HG03457 (cell line): ENCODE measurements around the gene PLA2G3.
"Not testable (repeated sequence)": the region's sequence is repeated elsewhere in the genome, so short reads cannot be mapped to it uniquely, and the experiment has no call there.

Experiments used
- ATAC-seq: cut with Tn5 transposase; IDR thresholded peaks from one replicate; pipeline ENCODE4 v1.9.1; 2021; ENCODE audit warnings: moderate number of reproducible peaks; ENCODE audit not compliant: unreplicated experiment

The PLA2G3 gene

GRCh38 chr22:31102441-31103081, 37.7 kb downstream of the PLA2G3 start:
- ATAC-seq = no peak

GRCh38 chr22:31100762-31101525, 39.4 kb downstream of the PLA2G3 start:
- no peak for ATAC-seq

GRCh38 chr22:31099841-31100761, 40.2 kb downstream of the PLA2G3 start:
- ATAC-seq = no peak

DNA sequence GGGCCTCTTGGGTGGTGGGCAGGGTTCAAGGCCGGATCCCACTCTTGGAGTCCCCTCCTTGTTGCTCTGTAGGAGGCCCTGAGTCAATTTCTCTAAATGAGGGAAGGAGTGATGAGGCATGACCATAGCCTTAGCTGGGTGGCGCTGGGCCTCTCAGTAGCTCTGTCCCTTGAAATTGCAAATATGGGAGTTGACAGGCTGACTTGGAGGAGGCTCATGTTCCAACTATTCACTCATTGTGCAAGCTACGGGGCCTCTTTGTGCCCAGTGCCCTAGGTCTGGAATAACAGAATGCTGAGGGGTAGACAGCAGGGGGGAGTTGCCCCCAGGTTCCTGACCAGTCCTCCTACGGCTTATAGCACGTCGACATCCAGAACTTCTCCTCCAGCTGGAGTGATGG, 40.9 kb downstream of the PLA2G3 start:
- ATAC-seq = no peak

- ATAC-seq = no peak
These were observed 41.6 kb downstream of the PLA2G3 start for GRCh38 chr22:31098632-31099110.

DNA sequence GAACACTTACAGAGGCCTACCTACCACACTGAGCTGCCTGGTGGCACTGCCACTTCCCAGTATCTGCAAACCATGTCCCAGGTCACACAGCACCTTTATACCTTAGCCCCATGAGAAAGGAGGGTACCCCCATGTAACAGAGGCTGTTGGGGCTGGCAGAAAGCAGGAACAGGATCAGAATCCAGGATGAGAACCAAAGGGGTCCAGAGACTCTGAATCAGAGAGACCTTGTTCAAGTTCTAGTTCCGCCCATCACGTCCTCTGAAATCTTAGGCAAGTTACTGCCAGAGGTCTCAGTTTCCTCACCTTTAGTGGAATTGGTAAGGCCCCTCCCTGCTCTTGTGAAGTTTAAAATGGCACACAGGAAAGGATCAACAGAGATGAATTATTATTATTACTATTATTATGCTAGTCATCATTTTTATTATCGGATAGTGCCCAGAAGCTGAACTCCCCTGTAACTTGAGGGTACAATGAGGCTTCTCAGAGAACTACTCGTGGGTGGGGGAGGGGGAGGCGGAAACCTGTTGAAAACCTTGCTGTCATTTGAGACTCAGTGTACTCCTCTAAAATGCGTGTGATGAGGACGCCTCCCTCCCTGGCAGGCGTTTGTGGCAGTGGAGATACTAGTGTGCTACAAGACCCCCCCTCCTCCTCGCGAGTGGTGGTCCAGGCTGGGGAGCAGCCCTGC, 42.2 kb downstream of the PLA2G3 start:
- ATAC-seq = no peak

DNA sequence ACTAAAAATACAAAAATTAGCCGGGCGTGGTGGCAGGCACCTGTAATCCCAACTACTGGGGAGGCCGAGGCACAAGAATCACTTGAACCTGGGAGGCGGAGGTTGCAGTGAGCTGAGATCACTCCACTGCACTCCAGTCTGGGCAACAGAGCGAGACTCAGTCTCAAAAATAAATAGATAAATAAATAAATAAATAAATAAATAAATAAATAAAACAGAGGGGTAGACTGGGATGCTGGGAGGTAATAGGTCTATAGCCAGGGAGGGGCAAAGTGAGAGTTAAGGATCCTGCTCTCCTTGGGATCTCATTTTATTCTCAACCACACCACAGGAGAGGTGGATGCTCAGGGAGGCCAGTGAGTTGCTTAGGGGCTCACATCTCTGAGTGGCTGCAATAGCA, 42.8 kb downstream of the PLA2G3 start:
- ATAC-seq = not testable (repeated sequence)

DNA sequence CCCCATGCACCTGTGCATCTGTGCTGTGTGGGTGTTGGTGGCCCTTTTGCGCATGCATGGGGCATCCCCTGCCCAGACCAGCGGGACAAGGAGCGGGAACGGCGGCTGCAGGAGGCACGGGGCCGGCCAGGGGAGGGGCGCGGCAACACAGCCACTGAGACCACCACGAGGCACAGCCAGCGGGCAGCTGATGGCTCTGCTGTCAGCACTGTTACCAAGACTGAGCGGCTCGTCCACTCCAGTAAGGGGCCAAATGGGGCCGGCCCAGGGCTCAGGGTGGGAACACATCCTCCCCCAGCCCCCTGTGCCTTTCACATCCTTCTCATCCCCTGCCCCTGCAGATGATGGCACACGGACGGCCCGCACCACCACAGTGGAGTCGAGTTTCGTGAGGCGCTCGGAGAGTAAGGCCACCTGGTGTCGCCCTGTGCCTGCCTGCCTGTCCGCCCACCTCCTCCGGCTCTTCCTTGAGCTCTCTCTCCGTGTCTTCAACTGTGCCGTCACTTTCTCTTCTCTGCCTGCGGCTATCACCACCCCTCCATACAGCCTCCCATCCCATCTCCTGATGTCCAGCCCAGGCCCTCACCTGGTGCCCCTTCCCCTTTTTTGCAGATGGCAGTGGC, 43.5 kb downstream of the PLA2G3 start:
- ATAC-seq = no peak

DNA sequence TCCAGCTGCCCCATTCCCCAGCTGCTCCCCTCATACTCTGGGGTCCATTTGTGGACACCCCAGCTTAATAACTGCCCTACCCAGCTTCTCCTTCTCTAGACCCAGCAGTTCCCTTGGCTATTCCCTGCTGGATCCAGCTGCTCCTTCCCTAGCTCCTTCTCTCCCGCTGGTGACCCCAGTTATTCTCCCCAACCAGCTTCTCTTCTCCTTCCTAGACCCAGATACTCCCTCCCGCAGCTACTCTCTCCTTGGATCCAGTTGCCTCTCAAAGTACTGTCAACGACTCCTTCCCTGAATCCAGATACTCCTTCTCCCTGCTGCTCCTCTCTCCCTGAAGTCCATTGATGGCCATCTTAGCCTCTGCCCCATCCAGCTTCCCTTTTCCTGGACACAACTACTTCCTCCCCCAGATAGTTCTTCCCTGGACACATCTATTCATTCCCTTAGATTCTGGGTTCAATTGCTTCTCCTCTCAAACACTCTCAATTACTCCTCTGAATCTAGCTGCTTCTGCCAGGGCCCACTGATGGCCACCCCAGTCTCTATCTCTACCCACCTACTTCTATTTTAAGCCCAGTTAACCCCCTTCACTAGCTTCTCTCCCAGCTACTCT, 44.6 kb downstream of the PLA2G3 start:
- no peak for ATAC-seq

GRCh38 chr22:31094741-31095140, 45.6 kb downstream of the PLA2G3 start:
- ATAC-seq = no peak

GRCh38 chr22:31094021-31094551, 46.2 kb downstream of the PLA2G3 start:
- no peak for ATAC-seq

GRCh38 chr22:31093086-31093850, 47.0 kb downstream of the PLA2G3 start:
- no peak for ATAC-seq

DNA sequence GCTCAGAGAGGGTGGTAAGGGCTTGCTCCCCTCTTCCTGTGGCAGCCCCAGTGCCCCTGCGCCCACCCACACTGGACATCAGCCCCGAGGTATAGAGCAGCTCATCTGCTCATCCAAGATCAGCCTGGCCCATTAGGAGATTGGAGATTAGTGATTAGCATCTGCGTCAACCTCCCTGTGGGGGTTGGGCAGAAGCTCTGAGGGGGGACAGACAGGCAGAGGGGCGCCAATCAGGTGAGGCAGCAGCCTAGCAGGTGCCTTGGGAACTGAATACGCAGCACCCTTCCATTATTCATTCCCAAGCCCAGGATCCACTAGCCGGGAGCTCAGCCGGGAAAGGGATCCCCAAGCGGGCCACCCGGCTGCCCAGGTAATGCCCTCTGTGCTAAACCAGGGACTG, 48.1 kb downstream of the PLA2G3 start:
- no peak for ATAC-seq

GRCh38 chr22:31091106-31091975, 49.0 kb downstream of the PLA2G3 start:
- no peak for ATAC-seq

DNA sequence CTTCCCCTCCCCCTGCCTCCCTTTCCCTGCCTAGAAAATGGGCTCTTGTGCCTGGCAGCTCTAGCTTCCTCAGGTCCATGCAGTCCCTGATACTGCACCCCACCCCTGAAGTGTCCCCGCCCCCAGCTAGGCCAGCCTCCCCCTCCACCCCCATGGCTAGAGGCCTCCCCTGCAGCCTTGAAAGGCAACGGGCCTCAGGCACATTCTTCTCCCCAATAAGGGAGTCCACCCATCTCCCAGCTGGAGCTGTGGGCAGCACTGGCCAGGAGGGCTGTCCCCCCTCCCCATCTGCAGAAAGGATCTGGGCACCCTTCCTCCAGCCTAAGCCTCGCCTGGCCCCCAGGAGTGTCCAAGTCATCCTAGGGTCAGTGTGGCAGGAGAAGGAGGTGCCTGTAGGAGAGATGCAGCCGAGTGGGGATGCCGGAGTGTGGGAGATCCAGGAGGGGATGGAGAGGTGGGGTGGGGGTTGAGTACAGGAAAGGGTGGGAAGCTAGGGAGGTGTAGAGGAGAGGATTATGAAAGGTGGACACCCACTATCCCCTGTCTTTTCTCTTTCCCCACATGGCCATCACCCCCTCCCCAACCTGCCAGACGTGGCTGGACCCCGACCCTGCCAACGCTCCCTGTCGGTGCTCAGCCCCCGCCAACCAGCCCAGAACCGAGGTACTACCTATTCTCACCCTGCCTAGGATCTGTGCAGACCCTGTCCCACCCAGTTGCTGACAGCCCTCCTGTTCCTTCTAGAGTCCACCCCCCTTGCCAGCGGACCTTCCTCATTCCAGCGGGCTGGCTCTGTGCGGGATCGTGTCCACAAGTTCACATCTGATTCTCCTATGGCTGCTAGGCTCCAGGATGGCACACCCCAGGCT, 49.9 kb downstream of the PLA2G3 start:
- ATAC-seq = no peak

GRCh38 chr22:31089160-31090100, 50.9 kb downstream of the PLA2G3 start:
- ATAC-seq = no peak
